Spleen (tissue), 7 donors: Measurements from ENCODE around the gene NECTIN1.

Source experiments
- POLR2A ChIP-seq, 3 donors: fragments of 450-650 bp; IDR thresholded peaks; one replicate each; pipeline ENCODE4 v1.5.1; 2017; ENCODE audit warnings: antibody characterized with exemption in 3 of 3, mild to moderate bottlenecking in 1 of 3
- POLR2AphosphoS5 ChIP-seq, 3 donors: sonication (generic); formaldehyde crosslinking; IDR thresholded peaks; one replicate each; pipeline ENCODE4 v1.5.1; 2017; ENCODE audit warnings: antibody characterized with exemption in 3 of 3
- TF ChIP-seq, protein P1 (sequence below), 11 experiments: fragments of 200-600 bp in 7 of 11; fragments of 450-650 bp in 4 of 11; sonication (generic) in 4 of 11; IDR thresholded peaks in 8 of 11; conservative IDR thresholded peaks in 3 of 11; 1 replicate in 7 of 11; 2 replicates in 4 of 11; pipeline versions ENCODE4 v1.4.0 to v1.8.0; 2016 to 2021; ENCODE audit warnings: antibody characterized with exemption in 11 of 11, inconsistent platforms in 4 of 11, mild to moderate bottlenecking in 1 of 11
- donor health status: DM: no; HTN: no; CAD: no; lungs with moderate emphysema.
- donor health status: DM: no; HTN: no; CAD: no.
- donor health status: DM: no; HTN: no; CAD: no.

- TF ChIP-seq, protein P1, sequence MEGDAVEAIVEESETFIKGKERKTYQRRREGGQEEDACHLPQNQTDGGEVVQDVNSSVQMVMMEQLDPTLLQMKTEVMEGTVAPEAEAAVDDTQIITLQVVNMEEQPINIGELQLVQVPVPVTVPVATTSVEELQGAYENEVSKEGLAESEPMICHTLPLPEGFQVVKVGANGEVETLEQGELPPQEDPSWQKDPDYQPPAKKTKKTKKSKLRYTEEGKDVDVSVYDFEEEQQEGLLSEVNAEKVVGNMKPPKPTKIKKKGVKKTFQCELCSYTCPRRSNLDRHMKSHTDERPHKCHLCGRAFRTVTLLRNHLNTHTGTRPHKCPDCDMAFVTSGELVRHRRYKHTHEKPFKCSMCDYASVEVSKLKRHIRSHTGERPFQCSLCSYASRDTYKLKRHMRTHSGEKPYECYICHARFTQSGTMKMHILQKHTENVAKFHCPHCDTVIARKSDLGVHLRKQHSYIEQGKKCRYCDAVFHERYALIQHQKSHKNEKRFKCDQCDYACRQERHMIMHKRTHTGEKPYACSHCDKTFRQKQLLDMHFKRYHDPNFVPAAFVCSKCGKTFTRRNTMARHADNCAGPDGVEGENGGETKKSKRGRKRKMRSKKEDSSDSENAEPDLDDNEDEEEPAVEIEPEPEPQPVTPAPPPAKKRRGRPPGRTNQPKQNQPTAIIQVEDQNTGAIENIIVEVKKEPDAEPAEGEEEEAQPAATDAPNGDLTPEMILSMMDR (IDR thresholded peaks at IDR 0.05 in 8 of 11, conservative IDR thresholded peaks at IDR 0.05 in 3 of 11) = no peak
- TF ChIP-seq POLR2A (IDR thresholded peaks at IDR 0.05) (no peak), POLR2AphosphoS5 (IDR thresholded peaks at IDR 0.05) (no peak)
Measured at GRCh38 chr11:119764108-119764868, 35.3 kb upstream of the NECTIN1 start.
